SU-DHL-6 (cell line): ENCODE data around the gene ALG9.
"Not testable (repeated sequence)": the region's sequence is repeated elsewhere in the genome, so short reads cannot be mapped to it uniquely, and the experiment has no call there.

Source experiments
- H2AFZ ChIP-seq: fragments of 200-600 bp; sonication (generic); 2 replicates; pipeline ENCODE4 v1.6.1; 2014; ENCODE audit warnings: low read depth, mild to moderate bottlenecking, moderate library complexity, mixed read lengths, antibody characterized with exemption, low read length; ENCODE audit not compliant: severe bottlenecking
- H3F3A ChIP-seq: fragments of 200-600 bp; shearing (Covaris generic); 2 replicates; pipeline ENCODE4 v1.6.0; 2016; ENCODE audit warnings: antibody characterized with exemption, mild to moderate bottlenecking; ENCODE audit not compliant: insufficient read depth
- H3K27ac ChIP-seq: fragments of 200-600 bp; sonication (generic); 2 replicates; pipeline ENCODE4 v1.5.1; 2016; ENCODE audit warnings: low read depth, mild to moderate bottlenecking, low read length, moderate library complexity, mixed read lengths
- H3K27me3 ChIP-seq: fragments of 200-600 bp; sonication (generic), shearing (Covaris generic); 2 replicates; pipeline ENCODE4 v1.6.0; 2014; ENCODE audit warnings: mild to moderate bottlenecking, low read length
- H3K36me3 ChIP-seq: fragments of 200-600 bp; sonication (generic); 2 replicates; pipeline ENCODE4 v1.6.1; 2014; ENCODE audit warnings: mild to moderate bottlenecking, low read length, mixed read lengths
- H3K4me2 ChIP-seq: fragments of 300-600, 200-600 bp; shearing (Covaris generic), sonication (generic); 2 replicates; pipeline ENCODE4 v1.6.0; 2014; ENCODE audit warnings: low read length, low read depth, mild to moderate bottlenecking; ENCODE audit not compliant: poor library complexity, severe bottlenecking
- H3K4me3 ChIP-seq: fragments of 200-600 bp; sonication (generic); 2 replicates; pipeline ENCODE4 v1.5.1; 2014; ENCODE audit warnings: antibody characterized with exemption, low read length, mild to moderate bottlenecking, mixed read lengths; ENCODE audit not compliant: insufficient read depth, poor library complexity, severe bottlenecking
- H3K79me2 ChIP-seq: fragments of 200-600 bp; sonication (generic); 2 replicates; pipeline ENCODE4 v1.6.1; 2014; ENCODE audit warnings: mild to moderate bottlenecking, low read length, moderate library complexity; ENCODE audit not compliant: insufficient read depth
- H3K9ac ChIP-seq: fragments of 200-600 bp; sonication (generic); 2 replicates; pipeline ENCODE4 v1.7.0; 2014; ENCODE audit warnings: mild to moderate bottlenecking, low read length
- H3K9me2 ChIP-seq: fragments of 200-600 bp; sonication (generic); replicated peaks from 2 replicates; pipeline ENCODE4 v1.6.1; 2014; ENCODE audit warnings: low read length; ENCODE audit not compliant: insufficient read depth
- H3K9me3 ChIP-seq: fragments of 200-600 bp; sonication (generic); 2 replicates; pipeline ENCODE4 v1.6.1; 2014; ENCODE audit warnings: low read length, mixed read lengths; ENCODE audit not compliant: insufficient read depth
- H4K20me1 ChIP-seq: fragments of 200-600 bp; sonication (generic); 2 replicates; pipeline ENCODE4 v1.6.1; 2014; ENCODE audit warnings: low read depth, mild to moderate bottlenecking, antibody characterized with exemption, low read length, moderate library complexity, mixed read lengths
- CTCF ChIP-seq: fragments of 200-600 bp; sonication (generic); IDR thresholded peaks from one replicate; pipeline ENCODE4 v1.5.1; 2017; ENCODE audit warnings: antibody characterized with exemption, mild to moderate bottlenecking, low read length, moderate library complexity; ENCODE audit not compliant: insufficient read depth, poor library complexity, severe bottlenecking
- EZH2phosphoT487 ChIP-seq: fragments of 200-600 bp; sonication (generic), shearing (Covaris generic); conservative IDR thresholded peaks from 2 replicates; pipeline ENCODE4 v1.6.1; 2018; ENCODE audit warnings: mild to moderate bottlenecking, antibody characterized with exemption, low read length, moderate library complexity, mixed read lengths

The ALG9 gene

GRCh38 chr11:111785886-111786412, 85.4 kb downstream of the ALG9 start:
- TF ChIP-seq CTCF (no peak), EZH2phosphoT487 (no peak)
- H3K9me2 ChIP-seq: no peaks in the 10 kb centered on the region
- H4K20me1 ChIP-seq: no peaks in the 10 kb centered on the region

GRCh38 chr11:111785076-111785475, 86.3 kb downstream of the ALG9 start:
- Histone ChIP-seq H3K4me2 (no peak overlapping the region), H3K27me3 (no peaks in the 10 kb centered on the region), H3K36me3 (no peaks in the 10 kb centered on the region), H3K27ac (no peak overlapping the region), H3K9me3 (no peaks in the 10 kb centered on the region), H3K4me3 (no peak overlapping the region), H3K9ac (no peak overlapping the region), H4K20me1 (no peaks in the 10 kb centered on the region), H2AFZ (no peak overlapping the region), H3F3A (0 out of 2 replicates have a peak, but pooled peaks cover 3% of the 10 kb centered on the region), H3K79me2 (no peaks in the 10 kb centered on the region), H3K9me2 (no peaks in the 10 kb centered on the region)
- TF ChIP-seq EZH2phosphoT487 (no peak), CTCF (no peak)

More at GRCh38 chr11:111785886-111786412, 85.4 kb downstream of the ALG9 start:
- H3K9ac ChIP-seq: no peak overlapping the region
- no peak overlapping the region for H3K4me2 ChIP-seq
- no peaks in the 10 kb centered on the region for H3K36me3 ChIP-seq
- H3K27me3 ChIP-seq: no peaks in the 10 kb centered on the region
- no peak overlapping the region for H3K4me3 ChIP-seq
- H3F3A ChIP-seq: 0 out of 2 replicates have a peak, but pooled peaks cover 3% of the 10 kb centered on the region
- no peaks in the 10 kb centered on the region for H3K9me3 ChIP-seq
- H3K27ac ChIP-seq: no peak overlapping the region
- no peaks in the 10 kb centered on the region for H3K79me2 ChIP-seq
- H2AFZ ChIP-seq: no peak overlapping the region

- H3F3A ChIP-seq, H3K36me3 ChIP-seq, H3K9ac ChIP-seq, H3K27me3 ChIP-seq, H3K79me2 ChIP-seq, H3K9me3 ChIP-seq, H2AFZ ChIP-seq, H3K4me3 ChIP-seq, H3K9me2 ChIP-seq, H3K4me2 ChIP-seq, H3K27ac ChIP-seq, H4K20me1 ChIP-seq: not testable (repeated sequence)
These were observed 87.1 kb downstream of the ALG9 start for GRCh38 chr11:111784311-111784710.

GRCh38 chr11:111782109-111782741, 89.2 kb downstream of the ALG9 start:
- Histone ChIP-seq H3K27ac (no peak overlapping the region), H3K79me2 (no peaks in the 10 kb centered on the region), H3K9me3 (no peaks in the 10 kb centered on the region), H3F3A (0 out of 2 replicates have a peak, but pooled peaks cover 3% of the 10 kb centered on the region), H3K4me2 (no peak overlapping the region), H4K20me1 (no peaks in the 10 kb centered on the region), H3K4me3 (no peak overlapping the region), H3K36me3 (no peaks in the 10 kb centered on the region), H2AFZ (no peak overlapping the region), H3K9me2 (no peaks in the 10 kb centered on the region), H3K9ac (no peak overlapping the region), H3K27me3 (no peaks in the 10 kb centered on the region)
- TF ChIP-seq CTCF (no peak), EZH2phosphoT487 (no peak)
